ENCODE results near the gene ZBTB17. TPM values are rescaled to one million over a fixed set of nuclear protein-coding genes. Genes with fewer than 3 reads are reported as not detected.

ZBTB17 gene
- total RNA-seq, 1 donor from 2014 or later, result 38.5 TPM

- H3K4me1 ChIP-seq, result peaks cover 54% of the 10 kb centered on the region
- TF ChIP-seq CTCF (IDR thresholded peaks at IDR 0.05), result no peak
- no peak for TF ChIP-seq POLR2A (IDR thresholded peaks at IDR 0.05)
- TF ChIP-seq POLR2AphosphoS5 (IDR thresholded peaks at IDR 0.05; ENCODE audit: insufficient read depth in 1 of 2, low read depth in 1 of 2), result no peak
- no peak overlapping the region for H3K4me3 ChIP-seq
- H3K27me3 ChIP-seq, result no peaks in the 10 kb centered on the region
- no peaks in the 10 kb centered on the region for H3K36me3 ChIP-seq
- H3K9me3 ChIP-seq, result no peaks in the 10 kb centered on the region
- no peak for DNase-seq (ENCODE audit: extremely low spot score in 2 of 2)
- intact Hi-C loops (cut with DNase I), result no loop called here
- H3K27ac ChIP-seq, result no peak overlapping the region
Measured at GRCh38 chr1:15958793-15959192, 17.1 kb downstream of the ZBTB17 start.

GRCh38 chr1:15958111-15958510 lies 17.8 kb downstream of the ZBTB17 start:
- Histone ChIP-seq H3K27ac (no peak overlapping the region), H3K4me1 (peaks cover 57% of the 10 kb centered on the region), H3K36me3 (no peaks in the 10 kb centered on the region), H3K4me3 (no peak overlapping the region), H3K27me3 (no peaks in the 10 kb centered on the region), H3K9me3 (no peaks in the 10 kb centered on the region)
- no peak for DNase-seq (ENCODE audit: extremely low spot score in 2 of 2)
- TF ChIP-seq POLR2AphosphoS5 (IDR thresholded peaks at IDR 0.05; ENCODE audit: insufficient read depth in 1 of 2, low read depth in 1 of 2), result no peak
- no peak for TF ChIP-seq POLR2A (IDR thresholded peaks at IDR 0.05)
- no peak for TF ChIP-seq CTCF (IDR thresholded peaks at IDR 0.05)
- intact Hi-C loops (cut with DNase I), result no loop called here

GRCh38 chr1:15957221-15958095 lies 18.4 kb downstream of the ZBTB17 start:
- H3K4me1 ChIP-seq, result peaks cover 63% of the 10 kb centered on the region
- H3K9me3 ChIP-seq, result no peaks in the 10 kb centered on the region
- intact Hi-C loops (cut with DNase I), result no loop called here
- no peak for DNase-seq (ENCODE audit: extremely low spot score in 2 of 2)
- H3K27ac ChIP-seq, result no peak overlapping the region
- H3K27me3 ChIP-seq, result no peaks in the 10 kb centered on the region
- TF ChIP-seq CTCF (IDR thresholded peaks at IDR 0.05) (no peak), POLR2A (IDR thresholded peaks at IDR 0.05) (no peak), POLR2AphosphoS5 (IDR thresholded peaks at IDR 0.05; ENCODE audit: insufficient read depth in 1 of 2, low read depth in 1 of 2) (no peak)
- no peak overlapping the region for H3K4me3 ChIP-seq
- H3K36me3 ChIP-seq, result no peaks in the 10 kb centered on the region

- no peaks in the 10 kb centered on the region for H3K36me3 ChIP-seq
- peaks cover 76% of the 10 kb centered on the region for H3K4me1 ChIP-seq
- H3K27ac ChIP-seq, result no peak overlapping the region
- no peaks in the 10 kb centered on the region for H3K27me3 ChIP-seq
- intact Hi-C loops (cut with DNase I), result no loop called here
- no peak overlapping the region for H3K4me3 ChIP-seq
- TF ChIP-seq CTCF (IDR thresholded peaks at IDR 0.05) (no peak), POLR2A (IDR thresholded peaks at IDR 0.05) (no peak), POLR2AphosphoS5 (IDR thresholded peaks at IDR 0.05; ENCODE audit: insufficient read depth in 1 of 2, low read depth in 1 of 2) (no peak)
- DNase-seq (ENCODE audit: extremely low spot score in 2 of 2), result no peak
- H3K9me3 ChIP-seq, result no peaks in the 10 kb centered on the region
Measured at GRCh38 chr1:15956150-15956549, 19.8 kb downstream of the ZBTB17 start.

- peak in 1 of 2 donors; percentile 71 for DNase-seq (ENCODE audit: extremely low spot score in 2 of 2)
- intact Hi-C loops (cut with DNase I), result no loop called here
- Histone ChIP-seq H3K4me1 (peaks cover 82% of the 10 kb centered on the region), H3K27ac (no peak overlapping the region), H3K27me3 (no peaks in the 10 kb centered on the region), H3K4me3 (no peak overlapping the region), H3K36me3 (no peaks in the 10 kb centered on the region), H3K9me3 (no peaks in the 10 kb centered on the region)
- TF ChIP-seq POLR2A (IDR thresholded peaks at IDR 0.05) (no peak), CTCF (IDR thresholded peaks at IDR 0.05) (no peak), POLR2AphosphoS5 (IDR thresholded peaks at IDR 0.05; ENCODE audit: insufficient read depth in 1 of 2, low read depth in 1 of 2) (no peak)
Measured at GRCh38 chr1:15955552-15955951, 20.3 kb downstream of the ZBTB17 start.
